NCI-H524 (cell line): ENCODE measurements around the gene SBF1.
A peak's percentile ranks its signal among the peaks of the same experiment; 100 is the strongest.
"Not testable (repeated sequence)": the region's sequence is repeated elsewhere in the genome, so short reads cannot be mapped to it uniquely, and the experiment has no call there.

ENCODE experiments used
- DNase-seq, 2 experiments: peaks; one replicate each; lab custom pipeline; 2025; lab: John Stamatoyannopoulos, UW

SBF1 gene

DNA sequence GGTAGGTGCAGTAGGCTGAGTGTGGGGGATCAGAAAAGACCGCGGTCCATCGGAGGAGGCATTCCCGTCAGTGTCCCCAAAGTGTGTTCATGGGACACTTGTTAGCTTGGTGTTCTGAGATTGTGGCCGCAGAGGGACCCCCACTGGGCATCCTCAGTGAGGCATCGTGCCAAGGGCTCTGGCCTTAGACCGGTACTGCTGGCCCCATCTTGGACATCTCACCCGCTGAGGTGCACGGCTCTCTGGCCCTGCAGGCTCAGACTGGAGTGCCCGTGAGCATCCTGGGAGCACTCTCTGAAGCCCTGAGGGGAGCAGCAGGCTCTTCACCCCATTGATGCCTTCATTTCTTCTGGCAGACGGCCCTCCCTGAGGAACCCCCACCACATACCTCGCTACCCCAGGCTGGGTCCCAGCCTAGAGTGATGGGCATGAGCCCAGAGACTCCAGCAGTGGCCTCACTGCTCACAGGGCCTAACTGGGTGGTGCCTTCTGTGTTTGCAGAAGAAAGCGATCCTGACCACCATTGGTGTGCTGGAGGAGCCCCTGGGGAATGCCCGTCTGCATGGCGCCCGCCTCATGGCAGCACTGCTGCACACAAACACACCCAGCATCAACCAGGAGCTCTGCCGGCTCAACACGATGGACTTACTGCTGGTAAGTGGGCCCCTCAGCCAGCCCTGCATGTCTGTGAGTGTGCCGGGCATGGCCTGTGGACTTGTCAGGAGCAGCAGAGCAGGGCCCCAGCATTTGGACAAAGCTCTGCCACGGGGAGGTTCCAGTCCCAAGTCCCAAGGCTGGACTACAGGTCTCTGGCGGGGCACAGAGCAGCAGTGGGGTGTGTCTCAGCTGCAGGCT lies 51.6 kb downstream of the SBF1 start:
- DNase-seq, result no peak

DNA sequence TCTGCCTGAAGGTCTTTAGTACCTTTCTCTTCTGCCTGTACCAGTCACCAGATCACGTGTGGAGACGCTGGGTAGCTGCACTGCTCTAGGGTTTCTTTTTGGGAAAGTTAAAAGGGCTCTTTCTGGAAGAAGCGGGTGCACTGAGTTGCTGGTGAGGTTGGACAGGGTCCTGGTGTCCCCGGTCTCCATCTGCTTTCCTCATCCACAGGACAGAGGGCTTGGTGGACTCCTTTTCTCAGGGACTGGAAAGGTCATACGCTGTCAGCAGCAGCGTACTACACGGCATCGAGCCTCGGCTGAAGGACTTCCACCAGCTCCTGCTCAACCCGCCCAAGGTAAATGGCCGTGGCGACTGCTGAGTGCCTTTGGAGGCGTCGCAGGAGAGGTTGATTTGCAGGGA lies 52.8 kb downstream of the SBF1 start:
- no peak for DNase-seq

- no peak for DNase-seq
These were observed 54.3 kb downstream of the SBF1 start for GRCh38 chr22:50420581-50420980.

DNA sequence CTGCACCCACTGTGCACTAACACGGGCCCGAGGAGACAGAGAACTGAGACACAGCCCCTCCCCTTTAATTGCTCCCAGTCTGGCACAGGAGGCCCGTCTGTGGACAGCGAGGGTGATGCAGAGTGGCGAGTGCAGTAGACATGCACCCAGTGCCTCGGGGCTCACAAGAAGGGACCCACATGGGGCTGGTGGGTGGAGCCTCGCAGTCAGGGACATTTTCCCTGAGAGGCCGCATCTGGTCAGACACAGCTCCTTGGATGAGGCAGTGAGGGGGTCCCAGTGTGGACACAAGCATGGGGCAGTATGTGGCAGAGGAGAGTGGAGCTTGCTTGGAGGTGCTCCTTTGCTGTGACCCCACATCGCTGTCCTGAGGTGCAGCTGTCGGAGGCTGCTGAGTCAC lies 54.8 kb downstream of the SBF1 start:
- no peak for DNase-seq

DNA sequence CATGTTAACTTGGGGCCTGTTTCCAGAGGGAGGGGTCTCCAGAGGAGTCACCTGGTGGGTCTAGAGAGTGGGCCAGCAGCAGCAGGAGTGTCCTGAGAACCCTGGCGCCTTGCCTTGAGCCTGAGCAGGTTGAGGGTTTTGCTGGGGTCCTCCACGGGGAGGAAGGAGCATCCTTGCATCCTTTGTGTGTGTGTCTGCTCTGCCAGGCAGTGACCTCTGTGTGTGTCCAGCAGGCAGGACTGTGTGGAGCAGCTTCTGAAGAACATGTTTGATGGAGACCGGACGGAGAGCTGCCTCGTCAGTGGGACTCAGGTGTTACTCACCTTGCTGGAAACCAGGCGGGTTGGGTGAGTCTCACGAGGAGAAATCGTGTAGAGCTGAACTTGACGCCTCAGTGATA lies 55.7 kb downstream of the SBF1 start:
- no peak for DNase-seq

DNA sequence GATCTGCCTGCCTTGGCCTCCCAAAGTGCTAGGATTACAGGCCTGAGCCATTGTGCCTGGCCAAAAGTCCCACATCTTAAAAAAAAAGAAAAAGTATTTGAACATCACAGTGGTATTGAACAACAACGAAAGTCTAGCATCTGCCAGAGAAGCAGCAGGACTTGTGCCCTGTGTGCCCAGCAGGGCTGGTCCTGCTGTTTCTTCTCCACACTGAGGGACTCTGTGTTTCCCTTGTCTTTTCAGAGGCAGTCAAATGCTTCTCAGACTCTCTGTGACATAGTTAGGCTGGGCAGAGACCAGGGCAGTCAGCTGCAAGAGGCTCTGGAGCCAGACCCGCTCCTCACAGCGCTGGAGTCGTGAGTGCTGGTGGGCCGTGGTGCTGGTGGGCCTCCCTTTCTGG lies 56.2 kb downstream of the SBF1 start:
- DNase-seq, result no peak

DNA sequence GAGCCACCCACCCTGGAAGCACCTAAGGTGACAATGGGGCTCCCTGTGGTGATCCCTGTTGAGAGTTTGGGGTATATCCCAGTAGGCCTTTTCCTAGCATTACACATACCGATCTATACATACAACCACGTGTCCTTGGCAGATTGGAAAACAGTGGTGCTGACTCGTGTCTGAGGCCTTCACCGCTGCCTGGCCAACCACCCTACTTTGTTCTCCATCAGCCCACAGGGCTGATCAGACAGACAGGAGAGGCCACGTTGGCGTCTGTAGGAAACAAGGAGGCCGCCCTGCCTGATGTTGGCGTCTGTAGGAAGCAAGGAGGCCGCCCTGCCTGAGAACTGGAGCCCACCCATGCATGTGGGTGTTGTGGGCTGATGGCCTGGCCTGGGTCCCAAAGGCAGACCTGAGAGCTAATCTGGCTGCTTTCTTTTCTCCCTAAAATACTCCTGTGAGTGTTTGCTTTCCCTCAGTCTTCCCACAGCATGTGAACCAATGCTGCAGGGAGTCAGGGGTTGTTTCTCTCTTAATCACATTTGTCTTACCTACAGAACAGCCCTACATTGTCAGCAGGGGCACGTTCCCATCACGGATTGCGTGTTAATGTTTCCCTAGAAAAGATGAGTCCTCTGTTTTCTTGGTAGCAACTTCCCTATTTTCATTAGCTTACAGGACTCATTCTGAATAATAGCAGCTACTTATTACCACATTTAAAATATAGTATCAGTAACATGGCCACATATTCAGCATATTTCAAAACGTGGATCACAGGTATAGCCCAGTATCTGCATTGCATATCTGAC lies 57.2 kb downstream of the SBF1 start:
- DNase-seq, result no peak

- DNase-seq, result no peak
These were observed 57.8 kb downstream of the SBF1 start for GRCh38 chr22:50416996-50417395.

DNA sequence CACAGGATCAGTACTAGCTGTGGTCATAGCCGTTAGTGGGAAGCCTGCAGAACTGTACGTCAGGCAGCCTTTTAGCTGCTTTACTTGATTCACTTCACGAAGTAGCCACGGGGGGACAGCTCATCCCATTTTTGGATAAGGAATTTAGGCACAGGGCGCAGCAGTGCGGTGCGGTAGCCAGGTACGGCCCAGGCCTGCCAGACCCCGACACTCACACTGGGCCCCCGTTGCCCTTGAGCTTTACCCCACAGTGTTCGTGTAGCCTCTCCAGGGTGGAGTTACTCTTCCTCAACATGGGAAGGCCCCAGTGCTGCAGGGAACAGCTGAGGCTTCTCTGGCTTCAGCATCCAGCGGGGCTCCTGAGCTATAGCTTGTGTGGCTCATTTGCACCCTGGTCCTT lies 59.4 kb downstream of the SBF1 start:
- DNase-seq, result no peak

GRCh38 chr22:50414476-50415248 lies 60.2 kb downstream of the SBF1 start:
- no peak for DNase-seq

- not testable (repeated sequence) for DNase-seq
These were observed 65.9 kb downstream of the SBF1 start for GRCh38 chr22:50408954-50409353.

GRCh38 chr22:50408311-50408710 lies 66.5 kb downstream of the SBF1 start:
- no peak for DNase-seq

- no peak for DNase-seq
These were observed 68.2 kb downstream of the SBF1 start for GRCh38 chr22:50406416-50407170.

DNA sequence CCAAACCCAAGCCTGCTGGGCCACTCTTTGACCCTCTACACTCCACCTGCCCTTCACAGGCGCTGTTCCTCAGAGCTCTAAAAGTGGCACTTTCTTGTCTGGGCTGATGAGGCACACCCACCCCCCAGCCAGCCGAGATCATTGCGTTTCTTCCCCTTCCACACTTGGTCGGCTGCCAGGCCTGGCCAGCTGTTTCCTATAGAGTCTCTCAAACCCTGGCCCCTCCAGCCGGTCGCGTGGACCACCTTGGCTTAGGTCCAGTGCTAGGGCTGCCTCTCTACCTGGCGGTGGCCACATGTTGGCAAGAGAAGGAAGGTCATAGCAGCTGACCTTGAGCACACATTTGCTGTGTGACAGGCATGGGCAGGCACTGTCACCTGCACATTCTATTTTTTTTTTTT lies 71.1 kb downstream of the SBF1 start:
- peak in 1 of 2 experiments; percentile 6 for DNase-seq

GRCh38 chr22:50401907-50402306 lies 72.9 kb downstream of the SBF1 start:
- DNase-seq, result no peak

GRCh38 chr22:50400931-50401330 lies 73.9 kb downstream of the SBF1 start:
- no peak for DNase-seq

DNA sequence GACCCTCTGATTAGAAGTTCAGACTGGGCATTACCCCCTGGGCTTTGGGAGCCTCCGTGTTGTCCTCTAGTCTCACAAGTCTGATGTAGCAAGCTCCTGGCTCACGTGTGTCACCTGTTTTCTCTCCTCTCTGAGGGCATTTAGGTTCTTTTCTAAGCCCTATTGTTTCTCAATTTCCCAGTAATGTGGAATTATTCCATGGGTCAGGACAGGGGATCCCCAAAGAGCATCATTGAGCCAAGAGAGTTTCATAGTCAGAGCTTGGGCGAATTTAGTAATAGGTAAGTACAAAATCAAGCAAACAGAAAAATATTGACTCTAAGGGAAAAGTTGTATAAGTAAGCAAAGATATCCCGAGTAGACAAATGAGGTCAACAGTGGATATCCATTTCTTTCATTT lies 74.4 kb downstream of the SBF1 start:
- no peak for DNase-seq

DNA sequence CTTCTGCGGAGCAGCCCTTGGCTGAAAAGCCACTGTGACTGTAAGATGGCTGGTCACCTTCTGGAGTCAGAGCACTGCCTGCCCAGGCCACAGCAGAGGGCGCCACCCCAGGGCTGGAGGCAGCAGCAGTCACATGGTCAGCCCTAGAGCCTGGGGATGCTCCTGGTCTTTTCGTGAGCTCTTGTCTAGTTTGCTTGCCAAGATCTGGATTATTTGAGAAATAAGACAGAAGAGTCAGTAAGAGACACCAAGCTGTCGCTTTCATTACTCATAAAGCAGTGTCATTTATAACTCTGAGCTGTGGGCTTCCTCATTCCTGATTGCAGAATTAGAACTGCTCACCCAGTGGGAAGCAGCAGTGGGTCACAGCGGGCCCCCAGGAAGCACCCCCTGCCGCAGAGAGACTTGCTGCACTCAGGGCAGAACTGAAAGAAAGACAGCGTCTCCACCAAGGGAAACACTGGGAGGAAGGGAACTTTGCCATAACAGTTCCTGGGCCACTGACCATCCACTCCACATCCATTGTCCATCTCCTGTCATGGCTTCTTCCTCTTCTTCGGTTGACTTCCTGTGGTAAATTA lies 75.0 kb downstream of the SBF1 start:
- peak in 1 of 2 experiments; percentile 43 for DNase-seq

DNA sequence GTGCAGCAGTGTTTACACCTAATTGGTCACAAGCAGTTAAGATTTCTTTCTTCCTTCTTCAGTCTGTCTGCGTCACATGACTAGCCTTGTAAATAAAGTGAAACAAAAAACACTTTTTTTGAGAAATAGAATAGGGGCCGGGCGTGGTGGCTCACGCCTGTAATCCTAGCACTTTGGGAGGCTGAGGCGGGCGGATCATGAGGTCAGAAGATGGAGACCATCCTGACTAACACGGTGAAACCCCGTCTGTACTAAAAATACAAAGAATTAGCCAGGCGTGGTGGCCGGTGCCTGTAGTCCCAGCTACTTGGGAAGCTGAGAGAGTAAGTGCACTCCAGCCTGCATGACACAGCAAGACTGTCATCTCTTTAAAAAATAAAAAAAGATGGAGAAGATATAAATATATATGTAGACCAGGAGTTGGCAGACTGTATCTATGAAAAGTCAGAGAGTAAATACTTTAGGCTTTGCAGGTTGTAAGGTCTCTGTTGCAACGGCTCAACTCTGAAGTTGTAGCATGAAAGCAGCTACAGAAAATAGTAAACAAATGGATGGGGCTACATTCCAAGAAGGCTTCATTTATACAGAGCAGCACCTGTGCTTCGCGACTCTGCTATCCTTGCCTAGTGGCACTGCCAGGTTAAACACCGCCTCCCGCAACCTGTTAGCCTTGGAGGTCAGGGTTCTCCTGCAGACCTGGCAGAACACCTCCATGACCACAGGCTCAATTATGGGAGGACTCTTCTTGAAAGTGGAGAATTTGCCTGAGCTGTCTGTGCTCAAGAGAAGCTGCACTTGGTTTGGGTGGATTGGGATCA lies 75.8 kb downstream of the SBF1 start:
- DNase-seq, result no peak

- DNase-seq, result not testable (repeated sequence)
These were observed 77.3 kb downstream of the SBF1 start for GRCh38 chr22:50397371-50398060.
